GOT3 (cell line): ENCODE results near the gene GH1.
"Not testable (repeated sequence)": the region's sequence is repeated elsewhere in the genome, so short reads cannot be mapped to it uniquely, and the experiment has no call there.

ENCODE experiments used
- DNase-seq: peaks from one replicate; lab custom pipeline; 2025; ENCODE audit warnings: mixed read lengths; lab: John Stamatoyannopoulos, UW

The GH1 gene

GRCh38 chr17:63918789-63919305, at the start of gene GH1:
GH1 (minus strand) TSS chr17:63918839; CDS start chr17:63918776, 63 bp downstream.
- DNase-seq = not testable (repeated sequence)

GRCh38 chr17:63967953-63968352, 49.3 kb upstream of the GH1 start:
- no peak for DNase-seq

GRCh38 chr17:63966646-63967264, 48.1 kb upstream of the GH1 start:
- DNase-seq = no peak

- no peak for DNase-seq
Measured at GRCh38 chr17:63963123-63963522, 44.5 kb upstream of the GH1 start.

GRCh38 chr17:63962298-63962744, 43.7 kb upstream of the GH1 start:
- no peak for DNase-seq

- no peak for DNase-seq
Measured at GRCh38 chr17:63961355-63962212, 42.9 kb upstream of the GH1 start.

GRCh38 chr17:63960430-63960829, 41.8 kb upstream of the GH1 start:
- no peak for DNase-seq

GRCh38 chr17:63960006-63960405, 41.4 kb upstream of the GH1 start:
- no peak for DNase-seq

- no peak for DNase-seq
Measured at GRCh38 chr17:63956296-63956920, 37.8 kb upstream of the GH1 start.

GRCh38 chr17:63955791-63956190, 37.2 kb upstream of the GH1 start:
- no peak for DNase-seq

GRCh38 chr17:63955232-63955631, 36.6 kb upstream of the GH1 start:
- no peak for DNase-seq

- no peak for DNase-seq
Measured at GRCh38 chr17:63954402-63955063, 35.9 kb upstream of the GH1 start.

- no peak for DNase-seq
Measured at GRCh38 chr17:63950940-63951907, 32.6 kb upstream of the GH1 start.

- DNase-seq = no peak
Measured at GRCh38 chr17:63949576-63950250, 31.1 kb upstream of the GH1 start.

GRCh38 chr17:63948521-63948920, 29.9 kb upstream of the GH1 start:
- no peak for DNase-seq

- no peak for DNase-seq
Measured at GRCh38 chr17:63947711-63948330, 29.2 kb upstream of the GH1 start.

GRCh38 chr17:63946440-63947363, 28.1 kb upstream of the GH1 start:
- no peak for DNase-seq

- no peak for DNase-seq
Measured at GRCh38 chr17:63945784-63946439, 27.3 kb upstream of the GH1 start.
